Measurements from ENCODE around the gene NTM. TPM values are rescaled to one million over a fixed set of nuclear protein-coding genes. Genes with fewer than 3 reads are reported as not detected.

NTM gene
- total RNA-seq, 2 experiments from 2014 or later: not detected

GRCh38 chr11:131938351-131938751 is 567.9 kb downstream of the NTM start:
- CTCF ChIA-PET: no interaction called here
- Mint-ChIP-seq H3K9me3 (no peaks in the 10 kb centered on the region), H3K4me3 (no peak overlapping the region)

DNA sequence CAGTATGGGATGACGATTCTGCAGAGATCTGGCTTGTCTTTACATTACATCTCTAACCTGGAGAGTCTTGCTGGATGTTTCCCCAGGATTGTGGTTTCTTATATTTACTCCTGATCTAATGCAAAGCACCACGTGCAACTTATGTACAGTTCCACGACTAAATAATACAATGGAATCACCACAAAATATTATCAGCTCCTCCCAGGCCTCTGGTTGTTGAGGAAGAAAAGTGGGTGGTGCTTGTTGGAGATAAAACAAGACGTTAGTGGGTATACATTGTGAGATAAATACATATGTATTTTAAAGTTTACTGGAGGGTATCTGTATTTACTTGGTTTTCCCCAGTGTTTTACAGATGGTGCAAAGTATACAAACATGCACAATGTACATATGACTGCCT is 569.7 kb downstream of the NTM start:
- Mint-ChIP-seq H3K4me1 (no peaks in the 10 kb centered on the region), H3K9me3 (no peaks in the 10 kb centered on the region), H3K4me3 (no peak overlapping the region), H3K27me3 (no peaks in the 10 kb centered on the region), H3K36me3 (ENCODE audit: low read depth) (no peaks in the 10 kb centered on the region), H3K27ac (no peak overlapping the region)
- DNase-seq: no peak
- CTCF ChIA-PET: no interaction called here
- POLR2A ChIA-PET: no interaction called here

More at GRCh38 chr11:131938351-131938751, 567.9 kb downstream of the NTM start:
- H3K4me1 Mint-ChIP-seq: no peaks in the 10 kb centered on the region
- no peak for DNase-seq
- no peaks in the 10 kb centered on the region for H3K36me3 Mint-ChIP-seq (ENCODE audit: low read depth)
- no peak overlapping the region for H3K27ac Mint-ChIP-seq
- H3K27me3 Mint-ChIP-seq: no peaks in the 10 kb centered on the region
- POLR2A ChIA-PET: no interaction called here

- ChIA-PET CTCF (no interaction called here), POLR2A (no interaction called here)
- Mint-ChIP-seq H3K4me3 (no peak overlapping the region), H3K4me1 (no peaks in the 10 kb centered on the region), H3K27me3 (no peaks in the 10 kb centered on the region), H3K36me3 (ENCODE audit: low read depth) (no peaks in the 10 kb centered on the region), H3K9me3 (no peaks in the 10 kb centered on the region), H3K27ac (no peak overlapping the region)
- DNase-seq: no peak
Observed at GRCh38 chr11:131942878-131943277, 572.5 kb downstream of the NTM start.

GRCh38 chr11:131943295-131943694 is 572.9 kb downstream of the NTM start:
- Mint-ChIP-seq H3K4me1 (no peaks in the 10 kb centered on the region), H3K9me3 (no peaks in the 10 kb centered on the region), H3K36me3 (ENCODE audit: low read depth) (no peaks in the 10 kb centered on the region), H3K27me3 (no peaks in the 10 kb centered on the region), H3K4me3 (no peak overlapping the region), H3K27ac (no peak overlapping the region)
- ChIA-PET CTCF (no interaction called here), POLR2A (no interaction called here)
- DNase-seq: no peak

GRCh38 chr11:131944736-131945135 is 574.3 kb downstream of the NTM start:
- no peaks in the 10 kb centered on the region for H3K27me3 Mint-ChIP-seq
- no peaks in the 10 kb centered on the region for H3K4me1 Mint-ChIP-seq
- DNase-seq: no peak
- POLR2A ChIA-PET: no interaction called here
- no peaks in the 10 kb centered on the region for H3K36me3 Mint-ChIP-seq (ENCODE audit: low read depth)
- CTCF ChIA-PET: no interaction called here
- H3K4me3 Mint-ChIP-seq: no peak overlapping the region
- no peak overlapping the region for H3K27ac Mint-ChIP-seq
- H3K9me3 Mint-ChIP-seq: no peaks in the 10 kb centered on the region

GRCh38 chr11:131945706-131946105 is 575.3 kb downstream of the NTM start:
- ChIA-PET POLR2A (no interaction called here), CTCF (no interaction called here)
- no peaks in the 10 kb centered on the region for H3K4me1 Mint-ChIP-seq
- H3K27me3 Mint-ChIP-seq: no peaks in the 10 kb centered on the region
- H3K4me3 Mint-ChIP-seq: no peak overlapping the region
- no peaks in the 10 kb centered on the region for H3K36me3 Mint-ChIP-seq (ENCODE audit: low read depth)
- no peaks in the 10 kb centered on the region for H3K9me3 Mint-ChIP-seq
- no peak overlapping the region for H3K27ac Mint-ChIP-seq
- no peak for DNase-seq

DNA sequence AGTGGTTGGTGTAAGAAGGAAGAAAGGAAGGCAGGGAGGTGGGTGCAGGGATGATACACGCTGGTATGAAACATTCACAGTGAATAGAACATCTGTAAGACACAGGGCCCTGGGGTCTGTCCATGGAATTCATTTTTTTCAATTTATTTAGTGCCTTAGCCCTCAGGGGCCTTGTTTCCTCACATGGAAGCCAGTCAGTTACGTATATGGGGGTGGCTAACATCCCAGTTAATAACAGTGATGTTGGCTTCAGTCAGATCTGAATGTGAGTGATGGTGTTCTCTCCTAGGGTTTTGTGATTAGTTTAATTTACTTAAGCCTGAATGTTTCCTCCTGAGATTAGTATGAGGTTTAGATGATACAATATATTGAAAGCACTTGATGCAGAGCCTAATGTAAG is 577.1 kb downstream of the NTM start:
- Mint-ChIP-seq H3K4me1 (no peaks in the 10 kb centered on the region), H3K9me3 (no peaks in the 10 kb centered on the region), H3K4me3 (no peak overlapping the region), H3K27me3 (no peaks in the 10 kb centered on the region), H3K36me3 (ENCODE audit: low read depth) (no peaks in the 10 kb centered on the region), H3K27ac (no peak overlapping the region)
- POLR2A ChIA-PET: no interaction called here
- no peak for DNase-seq
- CTCF ChIA-PET: no interaction called here

DNA sequence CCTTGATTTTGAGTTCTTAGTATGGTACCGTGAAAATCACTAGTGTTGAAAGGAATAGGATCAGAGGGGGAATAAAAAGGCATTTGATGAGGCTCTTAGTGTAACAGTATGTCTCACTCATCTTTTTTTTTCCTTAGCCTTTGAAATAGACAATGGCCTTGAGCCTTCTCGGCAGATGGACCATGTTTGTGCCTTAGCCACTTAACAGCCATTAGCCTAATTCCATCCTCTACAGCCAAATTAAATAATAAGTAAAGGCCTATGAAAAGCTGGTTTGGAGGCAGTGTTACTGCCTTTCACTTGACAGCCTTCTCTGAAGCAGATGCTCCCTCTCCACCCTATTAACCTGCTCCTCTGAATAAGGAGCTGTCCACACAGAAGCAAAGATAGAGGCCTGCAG is 580.7 kb downstream of the NTM start:
- CTCF ChIA-PET: no interaction called here
- POLR2A ChIA-PET: no interaction called here
- no peak for DNase-seq
- Mint-ChIP-seq H3K36me3 (ENCODE audit: low read depth) (no peaks in the 10 kb centered on the region), H3K4me3 (no peak overlapping the region), H3K4me1 (no peaks in the 10 kb centered on the region), H3K27me3 (no peaks in the 10 kb centered on the region), H3K27ac (no peak overlapping the region), H3K9me3 (no peaks in the 10 kb centered on the region)

DNA sequence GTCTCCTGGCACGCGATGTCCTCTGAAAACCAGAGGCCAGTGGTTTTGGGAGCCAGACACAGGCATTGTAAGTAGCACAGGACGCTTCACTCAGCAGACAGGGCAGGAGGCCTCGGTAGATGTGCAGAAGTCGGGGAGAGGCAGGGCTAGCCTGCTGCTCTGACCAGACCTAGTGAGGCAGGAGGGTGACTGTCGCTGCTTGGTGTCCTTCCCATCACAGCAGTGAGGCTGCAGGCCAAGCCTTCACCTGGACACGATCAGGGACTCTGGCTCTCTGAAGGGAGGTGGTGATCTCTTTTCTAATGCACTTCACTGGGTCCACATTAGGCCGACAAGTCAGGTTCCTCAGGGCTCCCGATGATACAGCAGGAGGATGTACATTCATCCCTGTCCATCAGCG is 583.7 kb downstream of the NTM start:
- DNase-seq: no peak
- CTCF ChIA-PET: no interaction called here
- POLR2A ChIA-PET: no interaction called here

GRCh38 chr11:131955904-131956303 is 585.5 kb downstream of the NTM start:
- Mint-ChIP-seq H3K27me3 (no peaks in the 10 kb centered on the region), H3K27ac (no peak overlapping the region), H3K4me1 (no peaks in the 10 kb centered on the region), H3K4me3 (no peak overlapping the region), H3K9me3 (no peaks in the 10 kb centered on the region), H3K36me3 (ENCODE audit: low read depth) (no peaks in the 10 kb centered on the region)
- CTCF ChIA-PET: no interaction called here
- POLR2A ChIA-PET: no interaction called here
- no peak for DNase-seq

More for the DNA sequence above, 583.7 kb downstream of the NTM start:
- H3K36me3 Mint-ChIP-seq (ENCODE audit: low read depth): no peaks in the 10 kb centered on the region
- no peak overlapping the region for H3K27ac Mint-ChIP-seq
- H3K4me1 Mint-ChIP-seq: no peaks in the 10 kb centered on the region
- H3K4me3 Mint-ChIP-seq: no peak overlapping the region
- no peaks in the 10 kb centered on the region for H3K9me3 Mint-ChIP-seq
- no peaks in the 10 kb centered on the region for H3K27me3 Mint-ChIP-seq

DNA sequence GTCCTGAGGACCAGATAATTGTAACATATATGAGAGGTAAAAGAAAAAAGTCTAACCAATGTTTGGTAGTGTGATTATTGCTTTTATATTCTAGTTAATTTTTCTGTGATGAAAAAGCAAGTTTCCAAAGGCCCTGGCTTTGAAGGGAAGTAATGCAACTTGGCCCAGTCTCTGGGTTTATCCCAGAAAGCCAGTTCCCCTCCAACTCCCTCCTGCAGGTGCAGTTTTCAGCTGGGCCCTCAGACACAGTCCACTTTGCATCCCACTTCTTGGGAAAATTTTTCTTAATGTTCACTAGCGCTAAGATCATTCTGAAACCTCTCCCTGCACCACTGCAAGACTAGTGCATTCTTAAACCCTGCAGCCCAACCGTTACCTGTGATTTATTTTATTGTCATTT is 586.8 kb downstream of the NTM start:
- H3K27me3 Mint-ChIP-seq: no peaks in the 10 kb centered on the region
- POLR2A ChIA-PET: no interaction called here
- H3K36me3 Mint-ChIP-seq (ENCODE audit: low read depth): no peaks in the 10 kb centered on the region
- H3K27ac Mint-ChIP-seq: no peak overlapping the region
- no peak overlapping the region for H3K4me3 Mint-ChIP-seq
- DNase-seq: no peak
- H3K9me3 Mint-ChIP-seq: no peaks in the 10 kb centered on the region
- no peaks in the 10 kb centered on the region for H3K4me1 Mint-ChIP-seq
- CTCF ChIA-PET: no interaction called here

DNA sequence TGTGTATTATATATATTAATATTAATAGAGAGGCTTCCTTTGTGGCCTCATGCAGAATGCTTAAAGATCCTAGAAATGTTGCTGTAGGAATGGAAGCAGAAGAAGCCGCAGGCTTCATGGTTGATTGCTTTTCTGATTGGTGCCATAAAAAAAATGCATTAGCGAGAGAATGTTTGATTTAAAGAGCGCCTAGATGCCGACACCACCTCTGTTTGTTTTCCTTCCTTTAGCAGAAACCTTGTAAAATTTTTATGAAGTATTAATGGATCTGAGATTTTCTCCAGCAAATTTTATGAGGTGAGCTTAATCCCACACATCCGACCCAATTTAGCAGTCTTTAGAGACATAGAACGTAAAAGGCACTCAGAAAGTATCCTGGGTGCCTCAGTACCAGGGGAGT is 587.5 kb downstream of the NTM start:
- H3K27ac Mint-ChIP-seq: no peak overlapping the region
- no peaks in the 10 kb centered on the region for H3K4me1 Mint-ChIP-seq
- ChIA-PET POLR2A (no interaction called here), CTCF (no interaction called here)
- no peak for DNase-seq
- no peaks in the 10 kb centered on the region for H3K36me3 Mint-ChIP-seq (ENCODE audit: low read depth)
- no peaks in the 10 kb centered on the region for H3K9me3 Mint-ChIP-seq
- H3K27me3 Mint-ChIP-seq: no peaks in the 10 kb centered on the region
- no peak overlapping the region for H3K4me3 Mint-ChIP-seq

- H3K27ac Mint-ChIP-seq: no peak overlapping the region
- no peak for DNase-seq
- no peak overlapping the region for H3K4me3 Mint-ChIP-seq
- no peaks in the 10 kb centered on the region for H3K9me3 Mint-ChIP-seq
- no peaks in the 10 kb centered on the region for H3K4me1 Mint-ChIP-seq
- no peaks in the 10 kb centered on the region for H3K36me3 Mint-ChIP-seq (ENCODE audit: low read depth)
- POLR2A ChIA-PET: no interaction called here
- CTCF ChIA-PET: no interaction called here
- no peaks in the 10 kb centered on the region for H3K27me3 Mint-ChIP-seq
Observed at GRCh38 chr11:131962818-131963217, 592.4 kb downstream of the NTM start.

GRCh38 chr11:131964698-131965483 is 594.5 kb downstream of the NTM start:
- no peak overlapping the region for H3K4me3 Mint-ChIP-seq

More at GRCh38 chr11:131964698-131965483, 594.5 kb downstream of the NTM start:
- ChIA-PET CTCF (no interaction called here), POLR2A (no interaction called here)
- Mint-ChIP-seq H3K9me3 (no peaks in the 10 kb centered on the region), H3K27ac (no peak overlapping the region), H3K27me3 (no peaks in the 10 kb centered on the region), H3K36me3 (ENCODE audit: low read depth) (no peaks in the 10 kb centered on the region), H3K4me1 (no peaks in the 10 kb centered on the region)
- no peak for DNase-seq
